HL-60/S4 treated with phorbol 12-myristate 13-acetate at 8.2 ng/mL for 4 days and 3 days (cell line): ENCODE data around the gene PLPP3.

Source experiments
- in situ Hi-C: fragments of 300-500 bp; cut with MboI; formaldehyde crosslinking; loops from 2 replicates; pipeline ENCODE4 v1.15.0; 2022; ENCODE audit warnings: low sequenced_read_pairs

PLPP3 gene

GRCh38 chr1:56548571-56548970 lies 30.8 kb downstream of the PLPP3 start:
- in situ Hi-C loops = no loop called here

- in situ Hi-C loops = no loop called here
These were observed 31.4 kb downstream of the PLPP3 start for GRCh38 chr1:56547977-56548376.

GRCh38 chr1:56547473-56547872 lies 31.9 kb downstream of the PLPP3 start:
- in situ Hi-C loops = no loop called here

- in situ Hi-C loops = no loop called here
These were observed 33.7 kb downstream of the PLPP3 start for GRCh38 chr1:56545711-56546110.

- in situ Hi-C loops = no loop called here
These were observed 35.4 kb downstream of the PLPP3 start for GRCh38 chr1:56543783-56544612.

GRCh38 chr1:56542651-56543050 lies 36.7 kb downstream of the PLPP3 start:
- in situ Hi-C loops = no loop called here

GRCh38 chr1:56541408-56541807 lies 38.0 kb downstream of the PLPP3 start:
- in situ Hi-C loops = no loop called here

GRCh38 chr1:56540467-56540866 lies 38.9 kb downstream of the PLPP3 start:
- in situ Hi-C loops = no loop called here

GRCh38 chr1:56539520-56539931 lies 39.8 kb downstream of the PLPP3 start:
- in situ Hi-C loops = no loop called here

- in situ Hi-C loops = no loop called here
These were observed 40.8 kb downstream of the PLPP3 start for GRCh38 chr1:56538532-56538931.

GRCh38 chr1:56537660-56538059 lies 41.7 kb downstream of the PLPP3 start:
- in situ Hi-C loops = no loop called here

GRCh38 chr1:56535939-56536338 lies 43.4 kb downstream of the PLPP3 start:
- in situ Hi-C loops = no loop called here

GRCh38 chr1:56535362-56535761 lies 44.0 kb downstream of the PLPP3 start:
- in situ Hi-C loops = no loop called here

GRCh38 chr1:56534130-56534651 lies 45.2 kb downstream of the PLPP3 start:
- in situ Hi-C loops = no loop called here

GRCh38 chr1:56533621-56534020 lies 45.7 kb downstream of the PLPP3 start:
- in situ Hi-C loops = no loop called here

- in situ Hi-C loops = no loop called here
These were observed 46.2 kb downstream of the PLPP3 start for GRCh38 chr1:56533197-56533596.

GRCh38 chr1:56532350-56532683 lies 47.0 kb downstream of the PLPP3 start:
- in situ Hi-C loops = no loop called here

- in situ Hi-C loops = no loop called here
These were observed 47.6 kb downstream of the PLPP3 start for GRCh38 chr1:56531624-56532349.

- in situ Hi-C loops = no loop called here
These were observed 49.6 kb downstream of the PLPP3 start for GRCh38 chr1:56529801-56530200.

GRCh38 chr1:56527548-56528302 lies 51.6 kb downstream of the PLPP3 start:
- in situ Hi-C loops = no loop called here

GRCh38 chr1:56526571-56527174 lies 52.7 kb downstream of the PLPP3 start:
- in situ Hi-C loops = no loop called here
